B cell (primary cell): Measurements from ENCODE around the gene SLC16A2. TPM values are rescaled to one million over a fixed set of nuclear protein-coding genes. Genes with fewer than 3 reads are reported as not detected.

Experiments used
- ATAC-seq: fragments of 200-7000 bp; cut with Tn5 transposase; one replicate; pipeline ENCODE4 v1.10.0; 2021; ENCODE audit warnings: low read depth, mild to moderate bottlenecking, moderate number of reproducible peaks, moderate library complexity
- CTCF ChIA-PET: fragments of 350-600 bp; sonication (Branson Sonifier 250); formaldehyde crosslinking; loops from one replicate; lab custom pipeline; 2021; ENCODE audit warnings: antibody characterized with exemption, inconsistent platforms; lab: Charles Lee
- POLR2A ChIA-PET: fragments of 350-600 bp; sonication (Branson Sonifier 250); formaldehyde crosslinking; loops from one replicate; lab custom pipeline; 2021; ENCODE audit warnings: antibody characterized with exemption; lab: Charles Lee
- DNase-seq: peaks from one replicate; pipeline ENCODE4 v3.0.0; 2013
- H2AFZ ChIP-seq: 2 replicates; pipeline ENCODE4 v1.6.1; 2012; ENCODE audit warnings: mild to moderate bottlenecking, low read depth, low read length; ENCODE audit not compliant: insufficient read depth, poor library complexity, severe bottlenecking
- H3K27ac ChIP-seq, 2 donors: 1 replicate in 1 of 2; 2 replicates in 1 of 2; pipeline ENCODE4 v1.5.1; 2012 to 2013; ENCODE audit warnings: low read length in 2 of 2, mild to moderate bottlenecking in 2 of 2, moderate library complexity in 1 of 2
- H3K27me3 ChIP-seq, 4 experiments: fragments of 200-600 bp in 1 of 4; sonication (generic) in 1 of 4; replicated peaks in 1 of 4; 1 replicate in 2 of 4; 2 replicates in 2 of 4; pipeline versions ENCODE4 v1.6.1 to v1.7.0; 2013 to 2016; ENCODE audit warnings: low read length in 3 of 4, mild to moderate bottlenecking in 2 of 4, mixed read lengths in 1 of 4, moderate library complexity in 1 of 4; ENCODE audit not compliant: insufficient read depth in 4 of 4, control insufficient read depth in 3 of 4; ENCODE audit errors: control extremely low read depth in 1 of 4
- H3K36me3 ChIP-seq, 2 experiments: replicated peaks in 1 of 2; 1 replicate in 1 of 2; 2 replicates in 1 of 2; pipeline versions ENCODE4 v1.6.1 to v1.7.1; 2013; ENCODE audit warnings: low read length in 1 of 2; ENCODE audit not compliant: insufficient read depth in 2 of 2, control insufficient read depth in 1 of 2; ENCODE audit errors: control extremely low read depth in 1 of 2, extremely low read depth in 1 of 2
- H3K4me1 ChIP-seq, 2 donors: fragments of 200-600 bp in 1 of 2; sonication (generic) in 1 of 2; 1 replicate in 1 of 2; 2 replicates in 1 of 2; pipeline versions ENCODE4 v1.5.1 to v1.6.1; 2013 to 2017; ENCODE audit warnings: low read length in 2 of 2; ENCODE audit not compliant: control insufficient read depth in 2 of 2, insufficient read depth in 2 of 2
- H3K4me2 ChIP-seq: replicated peaks from 2 replicates; pipeline ENCODE3; 2012; ENCODE audit warnings: mild to moderate bottlenecking, low read depth, low read length; ENCODE audit not compliant: poor library complexity, severe bottlenecking
- H3K4me3 ChIP-seq, 5 experiments: fragments of 200-600 bp in 1 of 5; sonication (generic) in 1 of 5; 1 replicate in 3 of 5; 2 replicates in 2 of 5; pipeline versions ENCODE4 v1.5.1 to v1.7.0; 2011 to 2016; ENCODE audit warnings: low read length in 4 of 5, mild to moderate bottlenecking in 4 of 5, low read depth in 2 of 5, control low read depth in 1 of 5, moderate library complexity in 1 of 5; ENCODE audit not compliant: insufficient read depth in 1 of 5; ENCODE audit errors: control extremely low read depth in 1 of 5, extremely low read depth in 1 of 5
- H3K79me2 ChIP-seq: fragments of 200-600 bp; sonication (generic); one replicate; pipeline ENCODE4 v1.6.0; 2016; ENCODE audit warnings: low read length; ENCODE audit not compliant: control insufficient read depth, insufficient read depth
- H3K9ac ChIP-seq: fragments of 200-600 bp; sonication (generic); 2 replicates; pipeline ENCODE4 v1.6.1; 2017; ENCODE audit warnings: mild to moderate bottlenecking, low read length, moderate library complexity
- H3K9me3 ChIP-seq, 3 donors: one replicate each; pipeline versions ENCODE4 v1.6.1 to v1.7.1; 2013; ENCODE audit warnings: low read length in 2 of 3; ENCODE audit not compliant: control insufficient read depth in 2 of 3, insufficient read depth in 1 of 3; ENCODE audit errors: control extremely low read depth in 1 of 3
- H4K20me1 ChIP-seq: 2 replicates; pipeline ENCODE4 v1.6.0; 2012; ENCODE audit warnings: mild to moderate bottlenecking, low read length; ENCODE audit not compliant: insufficient read depth, control insufficient read depth, poor library complexity, severe bottlenecking
- H3K27ac Mint-ChIP-seq: one replicate; pipeline ENCODE4 v1.8.0; 2021; ENCODE audit warnings: mixed read lengths
- H3K27me3 Mint-ChIP-seq: one replicate; pipeline ENCODE4 v1.8.0; 2021; ENCODE audit warnings: mixed read lengths
- H3K4me1 Mint-ChIP-seq: one replicate; pipeline ENCODE4 v1.8.0; 2021; ENCODE audit warnings: mixed read lengths
- H3K4me3 Mint-ChIP-seq: one replicate; pipeline ENCODE4 v1.8.0; 2021; ENCODE audit warnings: mixed read lengths
- H3K9me3 Mint-ChIP-seq: one replicate; pipeline ENCODE4 v1.8.0; 2022; ENCODE audit warnings: mixed read lengths; ENCODE audit not compliant: insufficient read depth
- CTCF ChIP-seq: fragments of 200-600 bp; IDR thresholded peaks from one replicate; pipeline ENCODE4 v1.8.0; 2022; ENCODE audit warnings: antibody characterized with exemption, mild to moderate bottlenecking
- EZH2 ChIP-seq: IDR thresholded peaks from 2 replicates; pipeline ENCODE4 v1.6.1; 2012; ENCODE audit warnings: borderline replicate concordance, low read depth, mild to moderate bottlenecking, moderate library complexity, low read length; ENCODE audit not compliant: insufficient read depth, poor library complexity, severe bottlenecking
- WGBS: methylation state at CpG from one replicate; pipeline ENCODE4 v1.1.5; 2013; ENCODE audit warnings: missing lambda C conversion rate; ENCODE audit not compliant: insufficient coverage; 5-methylcytosine and 5-hydroxymethylcytosine counted together
- intact Hi-C: fragments of 100-400 bp; cut with micrococcal nuclease; formaldehyde crosslinking; loops from one replicate; pipeline ENCODE4 v1.10.0; 2022
- polyA minus RNA-seq: library from RNA; depleted of rRNA, polyadenylated mRNA; stranded (reverse); fragments of >200 nt; gene quantifications from 2 replicates; pipeline ENCODE4 v1.2.3, GENCODE V29; 2012
- polyA plus RNA-seq: library from polyadenylated mRNA; depleted of rRNA; stranded (reverse); fragments of >200 nt; gene quantifications from 2 replicates; pipeline ENCODE4 v1.2.3, GENCODE V29; 2012
- total RNA-seq, 2 donors: library from RNA; stranded (reverse); fragments of 120-200 nt in 1 of 2; gene quantifications; 1 replicate in 1 of 2; 2 replicates in 1 of 2; pipeline versions ENCODE4 v1.2.3 to v1.2.4, GENCODE V29; 2013 to 2022

The SLC16A2 gene
- total RNA-seq (not detected in 2 replicates), polyA plus RNA-seq (not detected in 2 replicates), polyA minus RNA-seq (not detected in 2 replicates)
- total RNA-seq (2013) = 0.61 TPM

GRCh38 chrX:74421036-74421739, at the start of gene SLC16A2:
Gene SLC16A2, plus strand, starts transcription at chrX:74421493. Its CDS starts 145 bp downstream, at chrX:74421638.
- H3K9me3 ChIP-seq = no peaks in the 10 kb centered on the region
- ChIA-PET CTCF (no interaction called here), POLR2A (no interaction called here)
- H3K27me3 ChIP-seq = peaks cover 0 to 38% (median 4%) of the 10 kb centered on the region in 4 experiments
- Mint-ChIP-seq H3K4me3 (peak within 1 kb of the TSS; percentile 83), H3K27me3 (peaks cover 31% of the 10 kb centered on the region), H3K4me1 (peaks cover 21% of the 10 kb centered on the region), H3K9me3 (no peaks in the 10 kb centered on the region), H3K27ac (no peak within 1 kb of the TSS)
- no peak within 1 kb of the TSS for H3K27ac ChIP-seq
- H3K79me2 ChIP-seq = no peaks in the 10 kb centered on the region
- peak within 1 kb of the TSS; percentile 82 for H3K4me2 ChIP-seq
- DNase-seq (peak; percentile 46), ATAC-seq (peak; percentile 46)
- no peaks in the 10 kb centered on the region for H3K36me3 ChIP-seq
- peaks cover 14 to 24% of the 10 kb centered on the region in 2 donors for H3K4me1 ChIP-seq
- no peaks in the 10 kb centered on the region for H4K20me1 ChIP-seq
- H3K9ac ChIP-seq = peak within 1 kb of the TSS; percentile 63
- peak within 1 kb of the TSS; percentile 62 for H2AFZ ChIP-seq
- 0% methylated on average over 19 of the region's 33 CpGs for WGBS
- H3K4me3 ChIP-seq = peak within 1 kb of the TSS in 4 of 5 experiments; percentile 28 to 65 (median 48)
- intact Hi-C loops = no loop called here
- TF ChIP-seq CTCF (no peak), EZH2 (no peak)

- Histone ChIP-seq H3K4me2 (no peak overlapping the region), H3K36me3 (no peaks in the 10 kb centered on the region), H3K4me1 (no peaks in the 10 kb centered on the region), H2AFZ (no peak overlapping the region), H3K9ac (no peak overlapping the region), H3K79me2 (no peaks in the 10 kb centered on the region), H3K9me3 (no peaks in the 10 kb centered on the region), H4K20me1 (no peaks in the 10 kb centered on the region), H3K27ac (no peak overlapping the region), H3K27me3 (no peaks in the 10 kb centered on the region), H3K4me3 (no peak overlapping the region)
- Mint-ChIP-seq H3K9me3 (no peaks in the 10 kb centered on the region), H3K4me3 (no peak overlapping the region), H3K27me3 (peaks cover 2% of the 10 kb centered on the region), H3K27ac (no peak overlapping the region), H3K4me1 (no peaks in the 10 kb centered on the region)
- intact Hi-C loops = no loop called here
- ChIA-PET CTCF (interaction anchor here (1.3 kb wide), 1 partner anchor 9 kb away, joined by 4 read pairs; no protein-coding TSS in a partner anchor), POLR2A (no interaction called here)
- ATAC-seq (no peak), DNase-seq (no peak)
- no peak for TF ChIP-seq EZH2
- no peak for TF ChIP-seq CTCF
Observed at GRCh38 chrX:74372272-74372671, 49.0 kb upstream of the SLC16A2 start.
